GM19238 (cell line): ENCODE results near the gene CDC42SE1.

Experiments
- DNase-seq: peaks from one replicate; pipeline ENCODE4 v3.0.0; 2011; ENCODE audit warnings: low spot score; ENCODE audit not compliant: insufficient read length

The CDC42SE1 gene

GRCh38 chr1:151054971-151055547 lies 4.4 kb downstream of the CDC42SE1 start:
- DNase-seq, result no peak

DNA sequence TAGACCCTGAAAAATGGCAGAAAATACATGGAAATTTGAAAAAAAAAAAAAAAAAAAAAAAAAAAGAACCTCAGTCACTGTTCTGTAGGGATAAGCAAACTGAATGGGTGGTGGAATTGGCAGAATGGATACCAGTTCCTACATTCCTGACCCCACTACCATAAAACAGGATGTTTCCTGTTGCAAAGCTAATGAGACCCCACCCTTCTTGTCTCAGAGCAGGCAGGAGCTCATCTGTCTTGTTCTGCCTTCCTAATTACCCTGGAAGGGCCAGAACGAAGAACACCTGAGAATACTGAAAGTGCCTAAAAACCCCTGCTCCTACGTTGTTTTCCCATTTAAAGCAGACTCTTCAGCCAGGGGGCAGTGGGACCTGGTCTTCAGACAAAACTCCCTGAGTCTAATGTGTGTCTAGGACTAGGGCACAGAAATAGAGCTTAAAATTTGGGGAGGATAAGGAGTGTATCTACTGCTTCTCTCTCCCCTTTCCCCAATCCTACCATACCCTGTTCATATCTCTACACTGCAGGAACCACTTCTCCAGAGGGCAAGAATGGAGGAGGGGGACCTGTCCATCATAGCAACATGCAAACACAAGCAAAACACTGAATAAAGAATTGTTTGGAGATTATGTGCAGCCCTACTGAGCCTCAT lies 7.9 kb downstream of the CDC42SE1 start:
- DNase-seq, result no peak

DNA sequence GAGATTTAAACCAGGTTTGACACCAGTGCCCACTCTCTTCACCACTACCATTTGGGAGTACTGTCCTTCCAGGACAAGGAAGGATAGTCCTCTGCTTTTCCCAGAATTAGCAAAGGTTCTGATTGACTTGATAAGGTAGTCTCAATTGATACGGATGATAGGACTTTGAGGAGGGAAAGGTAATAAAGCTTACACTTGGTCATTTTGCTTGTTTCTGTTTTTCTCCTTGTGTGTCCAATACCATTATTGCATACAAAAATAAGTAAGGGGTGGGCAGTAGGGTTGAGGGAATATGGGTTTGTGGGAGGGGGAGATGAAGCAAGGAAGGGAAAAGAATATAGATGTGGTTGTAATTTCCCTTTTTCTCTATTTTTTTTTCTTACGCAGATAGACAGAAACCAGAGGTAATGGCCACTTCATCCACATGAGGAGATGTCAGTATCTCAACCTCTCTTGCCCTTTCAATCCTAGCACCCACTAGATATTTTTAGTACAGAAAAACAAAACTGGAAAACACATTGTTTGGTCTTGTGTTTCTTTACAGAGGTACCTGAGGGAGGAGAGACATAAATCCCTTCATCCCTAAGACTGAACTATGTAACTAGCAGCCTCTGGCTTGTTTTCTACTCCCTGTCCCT lies 9.3 kb downstream of the CDC42SE1 start:
- no peak for DNase-seq

DNA sequence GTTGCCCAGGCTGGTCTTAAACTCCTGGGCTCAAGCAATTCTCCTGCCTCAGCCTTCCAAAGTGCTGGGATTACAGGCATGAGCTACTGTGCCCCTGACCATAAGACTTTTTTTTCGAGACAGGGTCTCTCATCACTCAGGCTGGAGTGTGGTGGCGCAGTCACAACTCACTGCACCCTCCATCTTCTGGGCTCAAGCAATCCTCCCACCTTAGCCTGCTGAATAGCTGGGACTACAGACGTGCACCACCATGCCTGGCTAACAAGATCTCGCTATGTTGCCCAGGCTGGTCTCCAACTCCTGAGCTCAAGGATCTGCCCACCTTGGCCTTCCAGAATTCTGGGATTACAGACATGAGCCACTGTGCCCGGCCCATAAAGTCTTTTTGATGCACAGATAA lies 10.0 kb downstream of the CDC42SE1 start:
- DNase-seq, result no peak

GRCh38 chr1:151048645-151049032 lies 10.8 kb downstream of the CDC42SE1 start:
- DNase-seq, result no peak

DNA sequence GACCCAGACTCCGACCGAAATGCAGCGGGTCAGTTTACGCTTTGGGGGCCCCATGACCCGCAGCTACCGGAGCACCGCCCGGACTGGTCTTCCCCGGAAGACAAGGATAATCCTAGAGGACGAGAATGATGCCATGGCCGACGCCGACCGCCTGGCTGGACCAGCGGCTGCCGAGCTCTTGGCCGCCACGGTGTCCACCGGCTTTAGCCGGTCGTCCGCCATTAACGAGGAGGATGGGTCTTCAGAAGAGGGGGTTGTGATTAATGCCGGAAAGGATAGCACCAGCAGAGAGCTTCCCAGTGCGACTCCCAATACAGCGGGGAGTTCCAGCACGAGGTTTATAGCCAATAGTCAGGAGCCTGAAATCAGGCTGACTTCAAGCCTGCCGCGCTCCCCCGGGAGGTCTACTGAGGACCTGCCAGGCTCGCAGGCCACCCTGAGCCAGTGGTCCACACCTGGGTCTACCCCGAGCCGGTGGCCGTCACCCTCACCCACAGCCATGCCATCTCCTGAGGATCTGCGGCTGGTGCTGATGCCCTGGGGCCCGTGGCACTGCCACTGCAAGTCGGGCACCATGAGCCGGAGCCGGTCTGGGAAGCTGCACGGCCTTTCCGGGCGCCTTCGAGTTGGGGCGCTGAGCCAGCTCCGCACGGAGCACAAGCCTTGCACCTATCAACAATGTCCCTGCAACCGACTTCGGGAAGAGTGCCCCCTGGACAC lies 11.3 kb downstream of the CDC42SE1 start:
- DNase-seq, result peak; percentile 63

GRCh38 chr1:151047591-151047924 lies 11.9 kb downstream of the CDC42SE1 start, which contains the start of gene C1orf56:
Gene C1orf56, plus strand, starts transcription at chr1:151047751. Its CDS starts 97 bp downstream, at chr1:151047848.
- peak; percentile 68 for DNase-seq

DNA sequence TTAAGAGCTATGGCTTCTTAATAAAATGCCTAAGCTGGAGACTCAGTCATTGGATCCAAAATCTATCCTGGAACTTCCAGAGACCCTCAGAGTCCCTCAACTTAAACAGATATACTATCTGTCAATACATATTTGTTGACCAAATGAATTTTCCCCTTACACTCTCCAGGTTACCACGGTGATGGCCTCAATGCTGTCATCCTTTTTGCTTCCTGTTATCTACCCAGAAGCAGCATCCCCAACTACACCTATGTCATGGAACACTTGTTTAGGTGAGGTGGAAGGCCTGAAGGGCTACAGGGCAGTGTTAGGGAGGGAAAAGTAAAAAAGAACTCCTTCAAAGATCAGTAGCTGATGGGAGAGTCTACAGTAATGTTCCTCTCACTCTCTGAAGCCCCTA lies 16.3 kb downstream of the CDC42SE1 start:
- no peak for DNase-seq

GRCh38 chr1:151039521-151039920 lies 19.9 kb downstream of the CDC42SE1 start:
- DNase-seq, result no peak

- no peak for DNase-seq
These were observed 22.4 kb downstream of the CDC42SE1 start for GRCh38 chr1:151037032-151037431.

- DNase-seq, result no peak
These were observed 23.1 kb downstream of the CDC42SE1 start, which contains the start of gene BNIPL for GRCh38 chr1:151036356-151036755. Gene BNIPL, plus strand, starts transcription at chr1:151036586. Its CDS starts 140 bp downstream, at chr1:151036726.

DNA sequence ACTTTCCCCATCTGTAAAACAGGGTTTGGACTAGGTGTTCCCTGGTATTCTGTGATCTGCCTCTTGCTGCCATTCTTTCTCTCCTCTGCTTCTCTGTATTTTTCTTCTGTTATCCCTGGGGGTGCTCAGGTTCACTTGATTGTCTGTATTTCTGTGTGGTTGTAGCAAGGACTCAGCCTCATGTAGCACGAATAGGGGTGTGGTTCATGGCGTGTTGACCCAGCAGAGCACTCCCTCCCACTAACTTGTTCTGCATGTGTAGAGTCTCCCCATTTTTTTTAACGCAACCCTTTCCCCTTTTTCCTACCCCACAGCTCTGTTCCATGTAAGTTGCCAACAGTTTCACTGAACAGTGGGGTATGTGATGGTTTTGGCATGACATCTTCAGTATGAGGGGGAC lies 24.3 kb downstream of the CDC42SE1 start:
- DNase-seq, result no peak

- DNase-seq, result no peak
These were observed 27.3 kb downstream of the CDC42SE1 start for GRCh38 chr1:151032164-151032563.

GRCh38 chr1:151026460-151026859 lies 33.0 kb downstream of the CDC42SE1 start:
- no peak for DNase-seq

- DNase-seq, result peak; percentile 75
These were observed 34.8 kb downstream of the CDC42SE1 start for GRCh38 chr1:151024540-151025146.

DNA sequence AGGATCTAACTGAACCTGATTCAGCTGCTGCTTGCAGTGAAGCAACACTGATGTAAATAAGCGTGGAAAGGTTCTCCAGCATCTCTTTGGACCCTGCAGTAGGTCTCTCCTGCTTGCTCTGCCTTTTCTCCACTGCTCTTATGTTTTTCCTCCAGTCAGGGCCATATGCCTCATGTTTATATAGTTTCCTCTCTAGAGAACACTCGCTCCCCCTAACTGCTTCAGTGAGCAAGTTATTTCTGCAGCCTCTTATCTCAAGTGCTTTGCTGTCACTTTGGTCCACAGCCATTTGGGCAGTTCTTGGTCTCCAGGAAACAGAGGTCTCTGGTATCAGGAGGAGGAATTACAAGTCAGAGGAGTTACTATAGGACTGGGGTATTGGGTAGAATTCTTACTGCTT lies 45.9 kb downstream of the CDC42SE1 start:
- no peak for DNase-seq

DNA sequence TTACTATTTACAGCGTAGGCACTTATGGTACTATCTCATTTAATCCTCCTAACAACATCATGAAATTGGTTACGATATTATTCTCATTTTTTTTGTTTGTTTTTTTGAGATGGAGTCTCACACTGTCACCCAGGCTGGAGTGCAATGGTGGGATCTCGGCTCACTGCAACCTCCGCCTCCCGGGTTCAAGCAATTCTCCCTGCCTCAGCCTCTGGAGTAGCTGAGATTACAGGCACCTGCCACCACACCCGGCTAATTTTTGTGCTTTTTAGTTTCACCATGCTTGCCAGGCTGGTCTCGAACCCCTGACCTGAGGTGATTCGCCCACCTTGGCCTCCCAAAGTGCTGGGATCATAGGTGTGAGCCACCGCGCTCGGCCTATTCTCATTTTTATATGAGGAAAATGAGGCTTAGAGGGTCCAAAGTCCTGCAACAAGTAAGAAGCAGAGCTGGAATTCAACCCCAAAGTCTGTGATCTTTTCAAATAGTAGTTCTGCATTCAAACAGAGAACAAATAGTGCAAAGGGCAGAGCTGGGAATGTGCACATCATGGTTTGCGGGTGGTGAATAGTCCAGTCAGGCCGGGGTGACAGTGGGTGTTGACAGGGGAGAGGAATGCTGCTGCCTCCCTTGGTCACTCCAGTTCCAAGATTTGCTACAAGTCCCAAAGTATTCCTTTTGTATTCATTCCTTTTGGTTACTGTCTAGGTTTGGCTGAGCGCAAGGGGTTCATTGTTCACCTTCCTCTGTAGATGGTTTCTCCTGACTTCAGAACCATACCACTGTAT lies 46.5 kb downstream of the CDC42SE1 start:
- DNase-seq, result no peak

GRCh38 chr1:151011154-151011850 lies 48.1 kb downstream of the CDC42SE1 start:
- DNase-seq, result no peak

DNA sequence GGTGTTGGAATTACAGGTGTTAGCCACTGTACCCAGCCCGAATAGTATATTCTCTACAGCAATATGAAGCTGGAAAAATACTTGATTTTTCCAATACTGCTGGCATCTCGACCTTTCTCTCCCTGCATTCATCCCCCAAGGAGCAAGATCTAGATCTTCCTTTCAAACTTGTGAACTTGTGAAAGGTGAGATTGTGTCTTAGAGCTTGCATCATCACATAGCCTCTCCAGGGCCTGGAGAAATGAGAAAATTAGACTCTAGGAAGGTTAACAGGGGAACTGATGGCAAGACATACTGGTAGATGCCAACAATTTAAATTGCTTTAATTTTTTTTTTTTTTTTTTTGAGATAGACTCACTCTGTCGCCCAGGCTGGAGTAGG lies 49.1 kb downstream of the CDC42SE1 start:
- DNase-seq, result no peak

GRCh38 chr1:151009674-151010345 lies 49.6 kb downstream of the CDC42SE1 start:
- DNase-seq, result no peak
